ENCODE results near the gene CRLF3.
"Not testable (repeated sequence)": the region's sequence is repeated elsewhere in the genome, so short reads cannot be mapped to it uniquely, and the experiment has no call there.

CRLF3 gene

DNA sequence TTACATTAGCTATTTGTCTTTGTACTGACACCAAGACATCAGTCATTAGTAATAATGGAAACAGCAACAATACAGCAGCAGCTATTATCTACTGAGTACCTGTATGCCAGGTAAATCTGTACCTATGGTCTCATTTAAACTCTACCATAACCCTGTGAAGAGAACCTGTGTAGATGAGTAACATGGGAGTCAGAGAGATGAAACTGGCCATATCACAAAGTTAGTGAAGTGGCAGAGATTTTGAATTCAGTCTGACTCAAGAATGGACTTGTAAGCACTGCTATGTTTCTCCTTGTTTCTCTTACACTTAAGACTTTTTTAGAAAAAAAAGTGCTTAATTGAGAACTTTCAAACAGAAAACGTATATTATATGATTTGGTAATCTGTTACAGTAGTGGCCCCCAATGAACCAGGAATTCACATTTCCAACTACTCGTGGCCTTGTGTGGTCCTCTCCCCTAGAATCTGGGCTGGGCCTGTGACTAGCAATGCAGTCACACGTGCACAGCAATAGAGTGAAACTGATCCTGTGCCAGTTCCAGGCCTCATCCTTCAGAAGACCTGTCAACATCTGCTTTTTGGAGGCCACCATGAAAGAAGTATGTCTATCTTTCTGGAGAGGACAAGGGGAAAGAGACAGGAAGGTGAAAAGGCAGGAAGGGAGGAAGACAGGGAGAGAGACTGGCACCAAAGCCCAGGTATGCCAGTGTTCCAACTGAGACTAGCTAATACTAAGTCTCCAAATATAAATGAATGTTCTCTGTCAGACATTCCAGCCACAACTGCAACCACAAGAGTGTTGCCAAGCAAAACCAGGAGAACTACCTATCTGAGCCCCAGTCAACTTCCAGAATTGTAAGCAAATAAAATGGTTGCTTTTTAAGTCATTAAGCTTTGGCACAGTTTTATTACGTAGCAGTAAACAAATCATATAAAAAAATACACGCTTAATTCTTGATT is 12.0 kb downstream of the CRLF3 start:
- no peak for DNase-seq

DNA sequence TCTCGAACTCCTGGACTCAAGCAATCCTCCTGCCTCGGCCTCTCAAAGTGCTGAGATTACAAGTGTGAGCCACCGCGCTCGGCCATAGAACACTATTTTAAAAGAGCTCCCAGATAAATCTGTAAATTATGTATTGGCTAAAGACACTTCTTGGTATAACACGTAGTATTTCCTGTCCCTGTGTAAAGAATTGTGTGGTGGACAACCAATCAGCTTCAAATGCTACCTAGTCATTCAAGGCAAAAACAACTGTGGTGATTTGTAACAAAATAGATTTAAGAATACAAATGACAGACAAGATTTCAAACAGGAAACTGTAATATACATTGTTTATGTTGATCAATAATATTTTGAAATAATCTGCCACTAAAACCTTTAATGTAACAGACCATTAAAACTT is 14.6 kb downstream of the CRLF3 start:
- no peak for DNase-seq

DNA sequence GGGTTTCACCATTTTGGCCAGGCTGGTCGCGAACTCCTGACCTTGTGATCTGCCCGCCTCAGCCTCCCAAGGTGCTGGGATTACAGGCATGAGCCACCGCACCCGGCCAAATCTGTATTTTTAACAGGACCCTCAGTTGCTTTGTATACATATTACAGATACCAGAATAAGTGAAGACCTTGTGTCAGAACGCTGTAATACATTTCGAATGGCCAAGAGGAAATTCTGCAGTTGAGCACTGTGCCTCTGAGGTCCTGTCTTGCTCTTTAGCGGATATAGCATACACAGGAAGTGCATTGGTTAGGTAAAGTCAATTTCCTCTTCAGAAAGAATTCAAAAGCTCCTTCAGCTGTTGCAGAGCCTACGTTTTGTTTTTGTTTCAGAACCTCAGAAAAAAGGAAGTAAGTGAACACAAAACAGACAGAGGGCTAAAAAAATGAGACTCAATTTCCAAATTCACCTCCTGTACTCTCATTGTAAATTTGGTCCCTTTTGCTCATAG is 15.7 kb downstream of the CRLF3 start:
- no peak for DNase-seq

DNA sequence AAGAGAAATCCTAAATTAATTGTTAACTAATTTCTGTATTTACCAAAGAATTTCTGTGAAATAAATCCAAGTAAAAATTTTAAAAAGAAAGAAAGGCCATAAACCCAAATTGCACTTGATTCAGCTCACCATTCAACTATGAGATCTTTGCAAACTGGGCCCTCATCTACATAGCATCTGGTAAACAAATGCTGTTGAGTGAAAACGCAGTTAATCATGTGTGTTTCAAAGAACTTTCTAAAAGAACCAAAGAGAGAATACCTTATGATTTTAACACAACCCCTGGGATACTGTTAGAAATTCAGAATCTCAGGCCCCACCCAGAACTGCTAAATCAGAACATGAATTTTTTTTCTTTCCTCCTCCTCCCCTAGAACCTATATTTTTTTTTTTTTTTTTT is 16.6 kb downstream of the CRLF3 start:
- DNase-seq, result no peak

DNA sequence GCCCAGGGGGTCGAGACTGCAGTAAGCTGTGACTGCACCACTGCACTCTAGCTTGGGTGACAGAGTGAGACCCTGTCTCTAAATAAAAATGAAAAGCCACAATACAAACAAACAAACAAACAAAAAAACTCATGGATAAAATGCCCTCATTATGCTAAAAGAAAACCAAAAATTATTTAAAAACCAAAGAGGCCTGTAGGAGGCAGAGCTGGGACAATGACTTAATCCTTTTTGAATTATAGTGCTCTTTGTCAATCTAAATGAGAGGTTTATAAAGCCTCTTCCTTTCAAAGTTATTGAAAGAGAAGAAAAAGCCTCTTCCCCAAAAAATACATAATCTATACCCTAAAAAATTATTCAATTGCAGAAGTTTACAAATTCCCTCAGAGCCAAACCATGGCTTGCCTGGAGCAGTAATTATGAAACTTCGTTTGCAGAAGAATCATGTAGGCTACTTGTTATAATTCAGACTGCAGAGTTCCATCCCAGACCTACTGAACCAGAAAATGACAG is 18.5 kb downstream of the CRLF3 start:
- DNase-seq, result no peak

DNA sequence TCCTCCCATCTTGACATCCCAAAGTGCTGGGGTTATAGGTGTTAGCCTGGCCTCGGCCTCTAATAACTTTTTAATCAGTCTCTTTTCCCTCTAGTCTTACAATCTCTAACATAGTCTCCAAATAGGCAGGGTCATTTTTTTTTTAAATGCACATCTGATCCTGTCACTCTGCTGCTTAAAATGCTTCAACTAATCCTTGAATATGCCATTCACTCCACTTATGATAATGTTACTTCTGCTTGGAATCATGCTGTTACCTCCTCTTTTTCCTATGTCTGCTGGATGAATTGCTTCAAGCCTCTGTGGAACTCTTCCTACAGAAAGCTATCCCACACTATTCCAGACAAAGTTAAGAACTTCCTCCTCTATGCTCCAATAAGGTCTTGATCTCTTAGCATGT is 22.8 kb downstream of the CRLF3 start:
- no peak for DNase-seq

DNA sequence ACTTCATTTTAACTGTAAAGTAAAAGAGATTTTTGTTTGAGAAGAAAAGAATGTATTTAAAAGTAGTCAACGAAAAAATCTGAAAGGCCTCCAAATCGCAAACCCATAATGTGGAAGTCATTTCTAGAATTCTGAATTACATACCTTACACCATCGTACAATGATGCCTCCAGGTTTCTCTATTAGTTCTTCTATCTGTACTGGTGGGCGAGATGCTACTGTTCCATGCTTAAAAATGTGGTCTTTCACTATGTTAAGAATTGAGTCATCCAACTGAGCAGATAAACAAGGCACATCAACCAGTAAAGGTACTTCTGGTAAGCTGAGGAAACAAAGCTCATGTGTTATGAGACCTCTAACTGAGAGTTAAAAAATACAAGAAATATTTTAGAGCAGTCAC is 28.5 kb downstream of the CRLF3 start:
- no peak for DNase-seq

DNA sequence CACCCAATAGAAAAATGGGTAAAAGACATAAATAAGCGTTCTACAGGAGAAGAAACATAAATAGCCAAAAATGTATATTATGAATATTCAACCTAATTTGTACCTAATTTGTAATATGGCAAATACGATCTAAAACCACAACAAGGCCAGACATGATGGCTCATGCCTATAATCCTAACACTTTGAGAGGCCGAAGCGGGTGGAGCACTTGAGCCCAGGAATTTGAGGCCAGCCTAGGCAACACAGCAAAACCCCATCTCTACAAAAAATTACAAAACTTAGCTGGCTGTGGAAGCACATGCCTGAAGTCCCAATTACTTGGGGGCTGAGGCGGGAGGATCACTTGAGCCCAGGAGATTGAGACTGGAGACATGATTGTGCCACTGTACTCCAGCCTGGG is 30.1 kb downstream of the CRLF3 start:
- no peak for DNase-seq

DNA sequence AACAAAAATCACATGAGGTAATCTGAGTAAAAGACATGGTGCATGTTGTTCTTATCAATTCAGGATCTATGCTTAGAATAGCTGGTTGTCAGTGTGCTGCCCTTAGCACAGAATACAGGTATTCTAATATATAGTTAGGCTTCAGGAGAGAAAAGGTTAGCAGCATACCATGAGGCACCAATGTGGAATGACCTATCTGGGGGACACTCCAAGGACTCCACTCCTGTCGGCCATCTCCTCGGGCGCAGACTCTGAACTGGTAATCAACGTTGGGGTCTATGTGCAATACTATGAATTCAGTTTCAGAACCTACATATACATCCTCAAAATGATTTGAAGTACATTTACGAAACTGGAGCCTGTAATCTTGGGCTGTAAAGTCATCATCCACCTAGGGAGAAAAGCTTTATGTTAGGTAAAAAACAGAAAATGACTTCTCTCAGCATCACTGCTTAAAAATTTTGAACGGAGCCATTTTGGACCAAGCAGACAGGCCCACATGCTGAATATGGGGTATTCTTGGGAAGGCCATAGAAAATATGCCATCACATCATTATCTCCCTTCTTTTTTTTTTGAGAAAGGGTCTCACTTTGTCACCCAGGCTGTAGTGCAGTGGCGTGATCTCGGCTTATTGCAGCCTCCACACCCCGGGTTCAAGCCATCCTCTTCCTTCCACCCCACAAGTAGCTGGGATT is 31.1 kb downstream of the CRLF3 start:
- no peak for DNase-seq

DNA sequence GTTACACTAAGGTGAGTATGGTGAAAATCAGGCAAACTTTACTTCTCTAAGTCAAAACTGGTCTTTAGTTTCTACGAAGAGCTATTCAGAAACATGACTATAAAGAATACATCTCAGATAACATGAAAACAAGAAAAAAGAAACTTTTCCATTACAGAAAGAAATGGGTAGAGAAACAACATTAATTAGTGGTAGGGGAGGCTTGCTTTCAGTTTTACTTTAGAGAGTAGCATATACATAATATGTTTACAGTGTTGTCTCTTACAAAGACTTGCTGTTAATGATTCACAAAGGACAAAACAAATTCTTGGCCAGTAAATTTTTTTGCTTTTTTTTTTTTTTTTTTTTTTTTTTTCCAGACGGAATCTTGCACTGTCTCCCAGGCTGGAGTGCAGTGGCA is 34.2 kb downstream of the CRLF3 start:
- DNase-seq, result no peak

DNA sequence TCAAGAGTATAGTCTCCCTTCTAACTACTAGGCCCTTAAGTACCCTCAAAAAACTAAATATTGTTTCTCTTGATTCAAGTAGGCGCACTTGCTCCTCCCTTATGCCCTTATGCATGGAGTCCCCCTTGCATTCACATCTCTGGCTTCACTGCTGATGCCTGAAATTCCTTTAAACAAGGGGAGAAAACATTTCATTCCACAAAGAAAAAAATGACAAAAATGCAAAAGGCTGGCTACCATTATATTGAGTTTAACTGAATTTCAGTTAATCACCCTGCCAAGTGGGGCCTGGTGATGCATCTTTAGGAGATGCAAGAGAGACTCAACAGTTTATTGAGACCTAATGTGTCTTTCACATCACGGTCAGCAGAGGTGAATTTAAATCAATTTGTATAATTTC is 35.6 kb downstream of the CRLF3 start:
- DNase-seq, result no peak

DNA sequence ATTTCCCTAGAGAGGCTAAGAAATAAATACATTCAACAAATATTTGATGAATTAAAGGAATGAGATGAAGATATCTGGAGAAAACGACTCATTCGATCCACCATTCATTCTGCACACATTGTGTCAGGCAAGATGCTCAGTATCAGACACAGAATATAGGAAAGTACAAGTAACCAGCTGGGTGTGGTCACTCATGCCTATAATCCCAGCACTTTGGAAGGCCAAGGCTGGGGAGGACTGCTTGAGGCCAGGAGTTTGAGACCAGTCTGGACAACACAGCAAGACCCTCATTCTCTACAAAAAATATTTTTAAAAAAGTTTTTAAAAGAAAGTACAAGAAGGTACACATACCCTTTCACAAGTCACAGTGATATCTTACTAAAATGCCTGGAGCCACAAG is 42.3 kb downstream of the CRLF3 start:
- DNase-seq, result no peak

DNA sequence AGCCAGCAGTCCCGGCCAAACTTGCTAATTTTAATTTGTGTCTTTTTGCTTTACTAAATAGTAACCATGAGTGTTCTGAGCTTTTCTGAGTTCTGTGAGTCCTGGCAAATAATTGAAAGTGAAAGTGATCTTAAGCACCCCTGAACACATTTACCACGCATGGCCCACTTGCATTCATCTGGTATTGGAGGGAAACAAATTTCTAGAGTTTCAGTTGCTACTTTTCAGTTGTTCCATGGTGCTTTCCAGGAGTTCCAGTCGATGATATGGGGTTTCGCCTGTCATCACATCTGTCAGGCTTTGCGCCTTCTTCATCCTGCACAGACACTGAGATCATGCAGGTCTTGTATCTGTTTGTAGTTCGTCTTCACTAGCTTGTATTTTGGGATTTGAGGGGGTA is 44.1 kb downstream of the CRLF3 start:
- no peak for DNase-seq

DNA sequence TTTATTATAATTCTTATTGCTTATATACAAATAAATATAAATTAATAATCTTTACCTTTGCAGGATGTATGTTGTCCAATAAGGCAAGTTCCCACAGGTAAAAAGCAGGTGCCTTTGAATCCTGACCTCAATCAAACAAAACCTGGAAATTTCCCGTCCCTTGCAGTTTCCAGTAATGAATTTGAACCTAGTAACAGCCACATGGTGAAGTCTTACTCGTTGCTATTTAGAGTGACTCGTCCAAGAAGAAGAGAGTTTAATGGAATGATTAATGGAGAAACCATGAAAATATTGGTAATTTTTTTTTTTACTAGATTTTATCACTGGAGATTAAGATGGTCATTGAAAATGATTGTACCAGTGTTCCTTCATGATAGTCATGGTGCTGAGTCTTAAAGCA is 55.7 kb downstream of the CRLF3 start:
- not testable (repeated sequence) for DNase-seq

DNA sequence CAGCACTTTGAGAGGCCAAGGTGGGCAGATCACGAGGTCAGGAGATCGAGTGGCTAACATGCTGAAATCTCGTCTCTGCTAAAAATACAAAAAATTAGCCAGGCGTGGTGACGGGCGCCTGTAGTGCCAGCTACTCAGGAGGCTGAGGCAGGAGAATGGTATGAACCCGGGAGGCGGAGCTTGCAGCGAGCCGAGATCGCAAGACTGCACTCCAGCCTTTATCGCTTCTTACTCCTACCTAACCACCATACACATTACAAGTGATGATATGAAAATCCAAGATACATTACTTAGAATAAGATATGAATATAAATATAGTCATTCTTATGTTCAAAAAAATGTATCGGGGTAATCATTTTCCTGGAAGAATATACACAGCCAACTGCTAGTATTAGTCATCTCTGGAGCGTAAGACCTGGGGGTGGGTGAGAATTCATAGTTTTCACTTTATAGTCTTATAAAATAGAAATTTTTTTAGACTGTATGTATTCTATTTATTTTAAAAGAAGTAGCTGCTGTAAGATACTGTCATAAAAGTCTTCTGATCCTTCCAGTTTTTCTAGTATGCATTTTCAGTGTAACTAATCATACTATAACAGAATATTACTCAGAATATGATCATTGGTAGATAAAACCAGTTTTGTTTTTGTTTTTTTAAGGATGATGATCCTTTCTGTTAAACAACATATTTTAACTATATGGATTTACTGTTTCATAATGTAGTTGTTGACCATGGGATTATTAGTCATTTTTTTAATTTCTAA is 56.7 kb downstream of the CRLF3 start:
- not testable (repeated sequence) for DNase-seq

DNA sequence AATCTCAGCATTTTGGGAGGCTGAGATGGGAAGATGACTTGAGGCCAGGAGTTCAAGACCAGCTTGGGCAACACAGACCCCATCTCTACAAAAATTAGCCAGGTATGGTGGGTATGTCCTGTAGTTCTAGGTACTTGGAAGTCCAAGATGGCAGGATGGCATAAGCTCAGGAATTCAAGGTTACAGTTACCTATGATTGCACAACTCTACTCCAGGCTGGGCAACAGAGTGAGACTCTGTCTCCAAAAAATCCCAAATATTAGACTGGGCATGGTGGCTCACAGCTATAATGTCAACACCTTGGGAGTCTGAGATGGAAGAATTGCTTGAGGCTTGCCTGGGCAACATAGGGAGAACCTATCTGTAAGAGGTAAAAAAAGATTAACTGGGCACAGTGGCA is 63.4 kb downstream of the CRLF3 start:
- DNase-seq, result no peak

DNA sequence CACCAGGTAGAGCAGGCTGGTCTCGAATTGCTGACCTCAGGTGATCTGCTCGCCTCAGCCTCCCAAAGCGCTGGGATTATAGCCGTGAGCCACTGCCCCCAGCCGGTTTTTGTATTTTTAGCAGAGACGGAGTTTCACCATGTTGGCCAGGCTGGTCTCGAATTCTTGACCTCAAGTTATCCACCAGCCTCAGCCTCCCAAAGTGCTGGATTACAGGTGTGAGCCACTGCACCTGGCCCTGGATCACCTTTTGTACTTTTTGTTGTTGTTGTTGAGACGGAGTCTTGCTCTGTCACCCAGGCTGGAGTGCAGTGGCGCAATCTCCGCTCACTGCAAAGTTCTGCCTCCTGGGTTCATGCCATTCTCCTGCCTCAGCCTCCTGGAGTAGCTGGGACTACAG is 71.2 kb downstream of the CRLF3 start:
- not testable (repeated sequence) for DNase-seq

DNA sequence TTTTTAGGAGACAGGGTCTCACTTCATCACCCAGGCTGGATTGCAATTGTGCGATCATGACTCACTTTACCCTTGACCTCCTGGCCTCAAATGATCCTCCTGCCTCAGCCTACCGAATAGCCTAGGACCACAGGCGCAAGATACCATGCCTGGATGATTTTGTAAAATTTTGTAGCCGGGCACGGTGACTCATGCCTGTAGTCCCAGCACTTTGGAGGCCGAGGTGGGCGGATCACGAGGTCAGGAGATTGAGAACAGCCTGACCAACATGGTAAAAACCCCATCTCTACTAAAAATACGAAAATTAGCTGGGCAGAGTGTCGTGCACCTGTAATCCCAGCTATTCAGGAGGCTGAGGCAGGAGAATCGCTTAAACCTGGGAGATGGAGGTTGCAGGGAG is 73.5 kb downstream of the CRLF3 start:
- not testable (repeated sequence) for DNase-seq

DNA sequence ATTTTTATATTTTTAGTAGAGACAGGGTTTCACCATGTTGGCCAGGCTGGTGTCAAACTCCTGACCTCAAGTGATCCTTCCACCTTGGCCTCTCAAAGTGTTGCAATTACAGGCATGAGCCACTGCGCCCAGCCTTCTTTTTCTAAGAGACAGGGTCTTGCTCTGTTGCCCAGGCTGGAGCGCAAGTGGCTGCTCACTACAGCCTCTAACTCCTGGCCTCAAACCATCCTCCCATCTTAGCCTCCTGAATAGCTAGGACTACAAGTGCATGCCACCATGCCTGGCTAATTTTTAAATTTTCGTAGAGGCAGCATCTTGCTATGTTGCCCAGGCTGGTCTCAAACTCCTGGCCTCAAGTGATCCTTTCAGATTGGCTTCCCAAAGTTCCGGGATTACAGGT is 76.9 kb downstream of the CRLF3 start:
- not testable (repeated sequence) for DNase-seq

DNA sequence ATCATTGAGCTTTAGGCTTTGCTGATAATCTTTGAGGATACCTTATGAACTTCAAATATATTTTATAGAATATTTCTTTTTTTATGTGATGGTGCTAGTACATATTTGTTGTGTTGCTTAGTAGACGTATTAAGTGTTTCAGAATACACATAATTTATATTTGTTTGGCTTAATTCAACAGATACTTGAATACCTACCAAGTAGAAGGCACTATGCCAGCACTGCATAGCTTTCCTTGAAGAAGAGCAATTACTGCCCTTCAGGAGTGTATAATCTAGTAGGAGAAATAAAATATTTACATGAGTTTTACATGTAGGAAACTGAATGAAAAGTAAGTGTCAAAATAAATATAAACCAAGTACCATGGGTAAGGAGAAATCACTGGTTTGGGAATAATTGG is 81.8 kb downstream of the CRLF3 start:
- not testable (repeated sequence) for DNase-seq

DNA sequence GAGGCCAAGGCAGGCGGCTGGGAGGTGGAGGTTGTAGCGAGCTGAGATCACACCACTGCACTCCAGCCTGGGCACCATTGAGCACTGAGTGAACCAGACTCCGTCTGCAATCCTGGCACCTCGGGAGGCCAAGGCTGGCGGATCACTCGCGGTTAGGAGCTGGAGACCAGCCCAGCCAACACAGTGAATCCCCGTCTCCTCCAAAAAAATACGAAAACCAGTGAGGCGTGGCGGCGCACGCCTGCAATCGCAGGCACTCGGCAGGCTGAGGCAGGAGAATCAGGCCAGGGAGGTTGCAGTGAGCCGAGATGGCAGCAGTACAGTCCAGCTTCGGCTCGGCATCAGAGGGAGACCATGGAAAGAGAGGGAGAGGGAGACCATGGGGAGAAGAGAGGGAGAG is 88.1 kb downstream of the CRLF3 start:
- not testable (repeated sequence) for DNase-seq

DNA sequence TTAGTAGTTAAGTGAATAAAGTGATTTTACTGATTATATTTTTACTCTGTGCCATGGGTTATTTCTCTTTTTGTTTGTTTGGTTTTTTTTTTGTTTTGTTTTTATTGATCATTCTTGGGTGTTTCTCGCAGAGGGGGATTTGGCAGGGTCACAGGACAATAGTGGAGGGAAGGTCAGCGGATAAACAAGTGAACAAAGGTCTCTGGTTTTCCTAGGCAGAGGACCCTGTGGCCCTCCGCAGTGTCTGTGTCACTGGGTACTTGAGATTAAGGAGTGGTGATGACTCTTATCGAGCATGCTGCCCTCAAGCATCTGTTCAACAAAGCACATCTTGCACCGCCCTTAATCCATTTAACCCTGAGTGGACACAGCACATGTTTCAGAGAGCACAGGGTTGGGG is 88.8 kb downstream of the CRLF3 start:
- not testable (repeated sequence) for DNase-seq

DNA sequence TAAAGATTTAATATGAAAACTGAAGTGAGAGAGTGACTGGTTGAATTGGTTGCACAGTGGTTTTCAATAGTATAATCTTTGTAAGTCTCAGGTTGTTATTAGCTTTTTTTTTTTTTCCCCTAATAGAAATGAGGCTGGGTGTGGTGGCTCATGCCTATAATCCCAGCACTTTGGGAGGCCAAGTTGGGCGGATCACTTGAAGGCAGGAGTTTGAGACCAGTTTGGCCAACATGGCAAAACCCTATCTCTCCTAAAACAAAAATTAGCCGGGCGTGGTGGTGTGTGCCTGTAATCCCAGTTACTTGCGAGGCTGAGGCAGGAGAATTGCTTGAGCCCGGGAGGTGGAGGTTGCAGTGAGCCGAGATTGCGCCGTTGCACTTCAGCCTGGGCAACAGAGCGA is 89.3 kb downstream of the CRLF3 start:
- DNase-seq, result not testable (repeated sequence)
